ENCODE results near the gene LCAT.

LCAT gene

GRCh38 chr16:67936880-67937605 lies 6.9 kb downstream of the LCAT start:
- H3K9me3 ChIP-seq (ENCODE audit: low read depth, low read length) = no peaks in the 10 kb centered on the region
- no peak overlapping the region for H3K9ac ChIP-seq (ENCODE audit: insufficient read length)
- DNase-seq (ENCODE audit: low read depth, low spot score) = no peak
- H3K27ac ChIP-seq = no peak overlapping the region
- H3K36me3 ChIP-seq (ENCODE audit: insufficient read depth, low read length) = no peaks in the 10 kb centered on the region
- peak overlapping the region; percentile 87 for H3K4me3 ChIP-seq
- TF ChIP-seq EZH2 (IDR thresholded peaks at IDR 0.05) (no peak), POLR2AphosphoS5 (IDR thresholded peaks at IDR 0.05; ENCODE audit: borderline replicate concordance, low read depth, low read length) (no peak), FOXP2 (optimal IDR thresholded peaks at IDR 0.05; ENCODE audit: control extremely low read depth, extremely low read length, insufficient read depth) (no peak)

GRCh38 chr16:67936124-67936879 lies 7.6 kb downstream of the LCAT start, which contains the start of gene PSMB10:
Gene PSMB10 (minus strand): TSS chr16:67936850. CDS start chr16:67936749, 101 bp downstream.
- Histone ChIP-seq H3K9me3 (ENCODE audit: low read depth, low read length) (no peaks in the 10 kb centered on the region), H3K9ac (ENCODE audit: insufficient read length) (peak within 1 kb of the TSS; percentile 76), H3K36me3 (ENCODE audit: insufficient read depth, low read length) (no peaks in the 10 kb centered on the region), H3K27ac (no peak within 1 kb of the TSS), H3K4me3 (peak within 1 kb of the TSS; percentile 87)
- DNase-seq (ENCODE audit: low read depth, low spot score) = no peak
- no peak for TF ChIP-seq FOXP2 (optimal IDR thresholded peaks at IDR 0.05; ENCODE audit: control extremely low read depth, extremely low read length, insufficient read depth)
- TF ChIP-seq EZH2 (IDR thresholded peaks at IDR 0.05) = no peak
- TF ChIP-seq POLR2AphosphoS5 (IDR thresholded peaks at IDR 0.05; ENCODE audit: borderline replicate concordance, low read depth, low read length) = no peak

- Histone ChIP-seq H3K9me3 (ENCODE audit: low read depth, low read length) (no peaks in the 10 kb centered on the region), H3K27ac (no peak overlapping the region), H3K4me3 (peak overlapping the region; percentile 87), H3K36me3 (ENCODE audit: insufficient read depth, low read length) (no peaks in the 10 kb centered on the region), H3K9ac (ENCODE audit: insufficient read length) (peak overlapping the region; percentile 76)
- TF ChIP-seq FOXP2 (optimal IDR thresholded peaks at IDR 0.05; ENCODE audit: control extremely low read depth, extremely low read length, insufficient read depth) (no peak), POLR2AphosphoS5 (IDR thresholded peaks at IDR 0.05; ENCODE audit: borderline replicate concordance, low read depth, low read length) (peak; percentile 67; the same call in 1 of the 2 replicates)
- no peak for DNase-seq (ENCODE audit: low read depth, low spot score)
These were observed 8.4 kb downstream of the LCAT start for GRCh38 chr16:67935402-67936123.

DNA sequence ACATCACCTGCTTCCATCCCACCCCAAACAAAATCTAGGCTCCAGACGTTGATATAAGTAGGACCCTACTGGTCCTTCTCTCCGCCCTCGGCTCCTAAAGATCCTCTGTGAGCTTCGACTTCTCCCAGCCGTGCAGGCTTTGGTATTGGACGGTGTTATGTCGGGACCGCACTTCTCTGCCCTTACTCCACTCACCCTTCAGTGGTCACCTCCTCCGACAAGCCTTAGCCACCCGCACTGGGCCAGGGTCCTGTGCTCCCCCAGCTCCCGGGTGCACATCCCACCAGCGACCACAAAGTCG lies 8.9 kb downstream of the LCAT start:
- no peak for DNase-seq (ENCODE audit: low read depth, low spot score)
- Histone ChIP-seq H3K9ac (ENCODE audit: insufficient read length) (peak overlapping the region; percentile 63), H3K27ac (no peak overlapping the region), H3K9me3 (ENCODE audit: low read depth, low read length) (no peaks in the 10 kb centered on the region), H3K4me3 (peak overlapping the region; percentile 87), H3K36me3 (ENCODE audit: insufficient read depth, low read length) (no peaks in the 10 kb centered on the region)
- TF ChIP-seq EZH2 (IDR thresholded peaks at IDR 0.05) (no peak), POLR2AphosphoS5 (IDR thresholded peaks at IDR 0.05; ENCODE audit: borderline replicate concordance, low read depth, low read length) (no peak), FOXP2 (optimal IDR thresholded peaks at IDR 0.05; ENCODE audit: control extremely low read depth, extremely low read length, insufficient read depth) (no peak)

DNA sequence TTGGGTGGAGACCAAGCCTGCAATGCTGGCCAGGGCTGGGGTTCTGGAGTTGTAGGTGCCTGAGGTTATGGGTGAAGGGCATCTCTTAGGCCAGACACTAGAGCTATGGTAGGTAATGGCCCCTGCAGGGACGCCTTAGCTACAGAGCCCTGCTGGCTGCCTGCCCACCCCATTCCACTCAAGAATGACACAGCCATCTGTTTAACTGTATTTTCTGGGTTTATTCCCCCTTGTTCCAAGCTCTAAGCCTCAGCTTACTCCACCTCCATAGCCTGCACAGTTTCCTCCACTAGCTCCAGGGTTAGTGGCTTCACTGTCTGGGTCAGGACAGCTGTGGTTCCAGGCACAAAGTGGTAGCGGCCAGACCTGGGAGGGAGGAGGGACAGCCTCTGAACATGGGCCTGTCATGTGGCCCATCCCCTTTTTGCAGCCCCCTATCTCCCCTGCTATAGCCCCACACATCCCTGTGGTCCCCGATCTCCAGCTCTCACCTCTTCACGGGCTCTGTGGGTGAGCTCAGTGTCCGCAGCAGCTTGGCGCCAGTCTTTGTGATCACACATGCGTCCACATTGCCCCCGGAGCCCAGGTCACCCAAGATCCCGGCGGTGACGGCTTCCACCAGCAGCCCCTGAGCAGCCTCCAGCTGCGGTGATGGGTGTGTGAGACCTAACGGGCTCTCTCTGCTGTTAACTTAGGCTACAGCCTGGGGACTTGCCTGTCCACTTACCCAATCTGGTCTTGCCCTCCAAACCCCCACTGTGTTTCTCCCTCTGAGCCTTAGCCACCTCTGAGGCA lies 9.4 kb downstream of the LCAT start:
- H3K9ac ChIP-seq (ENCODE audit: insufficient read length) = peak overlapping the region; percentile 63
- H3K4me3 ChIP-seq = peak overlapping the region; percentile 87
- no peak overlapping the region for H3K27ac ChIP-seq
- no peak for TF ChIP-seq POLR2AphosphoS5 (IDR thresholded peaks at IDR 0.05; ENCODE audit: borderline replicate concordance, low read depth, low read length)
- TF ChIP-seq EZH2 (IDR thresholded peaks at IDR 0.05) = no peak
- TF ChIP-seq FOXP2 (optimal IDR thresholded peaks at IDR 0.05; ENCODE audit: control extremely low read depth, extremely low read length, insufficient read depth) = no peak
- no peaks in the 10 kb centered on the region for H3K36me3 ChIP-seq (ENCODE audit: insufficient read depth, low read length)
- DNase-seq (ENCODE audit: low read depth, low spot score) = no peak
- H3K9me3 ChIP-seq (ENCODE audit: low read depth, low read length) = no peaks in the 10 kb centered on the region

- DNase-seq (ENCODE audit: low read depth, low spot score) = no peak
- Histone ChIP-seq H3K9ac (ENCODE audit: insufficient read length) (no peak overlapping the region), H3K36me3 (ENCODE audit: insufficient read depth, low read length) (no peaks in the 10 kb centered on the region), H3K4me3 (no peak overlapping the region), H3K27ac (no peak overlapping the region), H3K9me3 (ENCODE audit: low read depth, low read length) (no peaks in the 10 kb centered on the region)
- no peak for TF ChIP-seq FOXP2 (optimal IDR thresholded peaks at IDR 0.05; ENCODE audit: control extremely low read depth, extremely low read length, insufficient read depth)
- no peak for TF ChIP-seq EZH2 (IDR thresholded peaks at IDR 0.05)
- TF ChIP-seq POLR2AphosphoS5 (IDR thresholded peaks at IDR 0.05; ENCODE audit: borderline replicate concordance, low read depth, low read length) = no peak
These were observed 10.1 kb downstream of the LCAT start for GRCh38 chr16:67933805-67934204.

- Histone ChIP-seq H3K9ac (ENCODE audit: insufficient read length) (no peak overlapping the region), H3K9me3 (ENCODE audit: low read depth, low read length) (no peaks in the 10 kb centered on the region), H3K36me3 (ENCODE audit: insufficient read depth, low read length) (no peaks in the 10 kb centered on the region), H3K27ac (no peak overlapping the region), H3K4me3 (no peak overlapping the region)
- no peak for DNase-seq (ENCODE audit: low read depth, low spot score)
- TF ChIP-seq FOXP2 (optimal IDR thresholded peaks at IDR 0.05; ENCODE audit: control extremely low read depth, extremely low read length, insufficient read depth) (no peak), EZH2 (IDR thresholded peaks at IDR 0.05) (no peak), POLR2AphosphoS5 (IDR thresholded peaks at IDR 0.05; ENCODE audit: borderline replicate concordance, low read depth, low read length) (no peak)
These were observed 11.5 kb downstream of the LCAT start for GRCh38 chr16:67932462-67932840.
